GM10266 (cell line): ENCODE measurements around the gene RARS2.

Experiments
- DNase-seq: peaks from one replicate; pipeline ENCODE4 v3.0.0; 2012; ENCODE audit errors: extremely low spot score
- TF ChIP-seq, protein P1 (sequence below): IDR thresholded peaks from 2 replicates; pipeline ENCODE4 v1.5.1; 2012; ENCODE audit warnings: mild to moderate bottlenecking, low read depth; ENCODE audit not compliant: control insufficient read depth, insufficient read depth; ENCODE audit errors: missing control alignments

The RARS2 gene

GRCh38 chr6:87484491-87484890 lies 105.3 kb downstream of the RARS2 start:
- TF ChIP-seq, protein P1, sequence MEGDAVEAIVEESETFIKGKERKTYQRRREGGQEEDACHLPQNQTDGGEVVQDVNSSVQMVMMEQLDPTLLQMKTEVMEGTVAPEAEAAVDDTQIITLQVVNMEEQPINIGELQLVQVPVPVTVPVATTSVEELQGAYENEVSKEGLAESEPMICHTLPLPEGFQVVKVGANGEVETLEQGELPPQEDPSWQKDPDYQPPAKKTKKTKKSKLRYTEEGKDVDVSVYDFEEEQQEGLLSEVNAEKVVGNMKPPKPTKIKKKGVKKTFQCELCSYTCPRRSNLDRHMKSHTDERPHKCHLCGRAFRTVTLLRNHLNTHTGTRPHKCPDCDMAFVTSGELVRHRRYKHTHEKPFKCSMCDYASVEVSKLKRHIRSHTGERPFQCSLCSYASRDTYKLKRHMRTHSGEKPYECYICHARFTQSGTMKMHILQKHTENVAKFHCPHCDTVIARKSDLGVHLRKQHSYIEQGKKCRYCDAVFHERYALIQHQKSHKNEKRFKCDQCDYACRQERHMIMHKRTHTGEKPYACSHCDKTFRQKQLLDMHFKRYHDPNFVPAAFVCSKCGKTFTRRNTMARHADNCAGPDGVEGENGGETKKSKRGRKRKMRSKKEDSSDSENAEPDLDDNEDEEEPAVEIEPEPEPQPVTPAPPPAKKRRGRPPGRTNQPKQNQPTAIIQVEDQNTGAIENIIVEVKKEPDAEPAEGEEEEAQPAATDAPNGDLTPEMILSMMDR, result no peak
- no peak for DNase-seq

GRCh38 chr6:87483929-87484328 lies 105.9 kb downstream of the RARS2 start:
- TF ChIP-seq, protein P1, result no peak
- no peak for DNase-seq

GRCh38 chr6:87482366-87482765 lies 107.4 kb downstream of the RARS2 start:
- TF ChIP-seq, protein P1, result no peak
- no peak for DNase-seq

DNA sequence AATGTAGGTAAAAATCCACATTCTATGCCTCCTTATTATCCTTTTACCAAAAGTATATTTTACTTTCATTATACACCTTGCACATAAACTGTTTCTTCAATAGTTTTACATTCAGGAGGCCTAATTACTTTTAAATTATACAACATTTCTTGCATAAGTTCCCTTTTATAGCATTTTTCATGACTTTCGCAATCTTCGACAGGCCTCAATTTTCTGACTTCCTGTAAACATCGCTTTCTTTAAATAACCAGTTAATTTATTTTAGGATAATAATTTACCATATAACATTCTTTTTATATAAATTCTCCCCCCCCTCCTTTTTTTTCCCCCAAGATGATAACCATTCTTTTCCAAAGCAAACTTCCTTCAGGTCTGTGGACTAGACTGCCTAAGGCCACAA lies 107.9 kb downstream of the RARS2 start:
- no peak for DNase-seq
- TF ChIP-seq, protein P1, result no peak

DNA sequence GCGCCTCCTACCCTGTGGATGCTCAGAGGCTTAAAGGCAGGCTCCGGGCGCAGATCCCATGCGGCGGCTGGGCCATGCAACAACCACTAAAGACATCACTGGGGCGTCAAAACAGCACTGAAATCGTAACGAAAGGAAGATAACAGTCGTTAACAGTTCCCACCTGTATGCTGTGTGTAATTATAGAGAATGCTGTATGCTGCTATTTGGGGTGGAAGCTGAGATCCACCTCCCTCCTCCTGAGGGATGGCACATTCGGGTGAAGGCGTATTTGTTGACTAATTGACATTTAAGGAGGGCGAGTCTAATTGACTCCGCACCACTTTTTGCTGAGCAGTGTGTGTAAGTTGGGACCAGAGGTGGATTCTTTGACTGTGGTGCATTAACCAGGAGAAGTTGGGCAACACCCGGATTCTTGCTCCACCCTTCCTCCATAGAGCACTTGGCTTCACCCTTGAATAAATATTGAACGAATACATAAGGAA lies 116.3 kb downstream of the RARS2 start:
- DNase-seq, result peak; percentile 25
- TF ChIP-seq, protein P1, result no peak

DNA sequence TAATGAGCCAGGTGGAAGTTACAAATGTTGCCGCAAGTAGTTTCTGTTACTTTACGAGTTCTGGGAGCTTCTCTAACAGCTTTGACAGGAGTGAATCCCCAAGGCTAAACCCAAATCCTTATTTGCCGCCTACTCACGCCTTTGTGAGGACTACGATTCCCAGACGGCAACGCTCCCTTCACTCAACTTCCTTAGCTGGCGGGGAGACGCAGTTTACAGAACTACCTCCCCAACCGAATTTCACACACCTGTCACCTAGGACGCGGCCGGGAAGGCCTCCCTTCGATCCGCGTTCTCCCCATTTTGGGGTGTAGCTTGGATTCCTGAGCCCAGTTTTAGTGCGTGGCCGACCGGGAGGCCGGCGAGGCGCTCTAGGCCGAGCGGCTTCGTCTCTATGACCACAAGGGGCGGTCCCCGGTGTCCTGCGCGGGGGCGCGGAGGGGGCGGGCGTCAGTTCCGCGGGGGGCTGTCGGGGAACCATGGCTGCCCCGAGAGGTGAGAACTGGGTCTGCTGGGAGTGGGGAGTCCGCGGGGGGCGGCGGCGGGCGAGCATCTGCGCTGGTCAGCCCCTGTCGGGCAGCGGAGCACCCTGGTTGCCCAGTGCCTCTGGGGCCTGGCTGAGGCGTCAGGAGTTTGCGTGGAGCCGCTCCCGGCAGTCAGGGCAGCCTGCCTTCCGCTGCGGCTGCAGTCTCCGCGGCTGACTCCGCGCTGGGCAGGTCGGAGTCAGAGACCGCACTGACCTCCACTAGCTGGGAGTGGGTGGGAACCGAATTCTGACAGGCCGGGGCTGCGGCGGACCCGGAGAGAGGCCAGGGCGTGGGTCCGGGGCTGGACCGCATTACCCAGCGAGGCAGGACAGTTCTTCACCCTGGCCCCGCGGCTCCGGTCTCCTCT lies 117.0 kb downstream of the RARS2 start, which contains the start of gene SLC35A1:
SLC35A1 (plus strand) TSS at position 450 of the 894 bp plus-strand sequence; CDS start at position 480, 30 bp downstream.
- DNase-seq, result peak; percentile 87
- TF ChIP-seq, protein P1, result no peak

GRCh38 chr6:87465051-87465450 lies 124.7 kb downstream of the RARS2 start:
- TF ChIP-seq, protein P1, result no peak
- no peak for DNase-seq
